HG03039 (cell line): ENCODE data around the gene PRPF31.
"Not testable (repeated sequence)": the region's sequence is repeated elsewhere in the genome, so short reads cannot be mapped to it uniquely, and the experiment has no call there.

Experiments
- ATAC-seq: cut with Tn5 transposase; IDR thresholded peaks from one replicate; pipeline ENCODE4 v1.9.1; 2021; ENCODE audit warnings: mild to moderate bottlenecking, moderate library complexity; ENCODE audit not compliant: unreplicated experiment

Gene PRPF31

GRCh38 chr19:54115109-54116063 is at the start of gene PRPF31, which contains the start of gene TFPT:
Gene PRPF31, plus strand, starts transcription at chr19:54115754. Its CDS starts 2,525 bp downstream, at chr19:54118279.
Gene TFPT, minus strand, starts transcription at chr19:54115657. Its CDS starts 388 bp downstream, at chr19:54115269.
- peak; percentile 74 for ATAC-seq

GRCh38 chr19:54069470-54069869 is 46.1 kb upstream of the PRPF31 start:
- ATAC-seq, result no peak

GRCh38 chr19:54073829-54074228 is 41.7 kb upstream of the PRPF31 start:
- ATAC-seq, result no peak

GRCh38 chr19:54074851-54075250 is 40.7 kb upstream of the PRPF31 start:
- no peak for ATAC-seq

GRCh38 chr19:54077334-54077733 is 38.2 kb upstream of the PRPF31 start:
- ATAC-seq, result no peak

GRCh38 chr19:54081032-54081431 is 34.5 kb upstream of the PRPF31 start, which contains the start of gene TARM1:
Gene TARM1, minus strand, starts transcription at chr19:54081365. Its CDS starts 25 bp downstream, at chr19:54081340.
- no peak for ATAC-seq

GRCh38 chr19:54084410-54084809 is 31.1 kb upstream of the PRPF31 start:
- no peak for ATAC-seq

GRCh38 chr19:54094426-54095000 is 21.0 kb upstream of the PRPF31 start:
- no peak for ATAC-seq

GRCh38 chr19:54095136-54095858 is 20.3 kb upstream of the PRPF31 start:
- no peak for ATAC-seq

GRCh38 chr19:54095859-54096616 is 19.5 kb upstream of the PRPF31 start:
- ATAC-seq, result not testable (repeated sequence)

- ATAC-seq, result no peak
These were observed 18.9 kb upstream of the PRPF31 start for GRCh38 chr19:54096617-54097106.

- no peak for ATAC-seq
These were observed 16.2 kb upstream of the PRPF31 start for GRCh38 chr19:54099190-54099902.

- not testable (repeated sequence) for ATAC-seq
These were observed 15.7 kb upstream of the PRPF31 start for GRCh38 chr19:54099903-54100255.

- no peak for ATAC-seq
These were observed 15.0 kb upstream of the PRPF31 start, which contains the start of gene OSCAR for GRCh38 chr19:54100561-54100960. Gene OSCAR, minus strand, starts transcription at chr19:54100803. Its CDS starts 11 bp downstream, at chr19:54100792.

GRCh38 chr19:54102421-54103169 is 13.0 kb upstream of the PRPF31 start, which contains the start of gene NDUFA3:
Gene NDUFA3, plus strand, starts transcription at chr19:54102855. Its CDS starts 24 bp downstream, at chr19:54102879.
- peak; percentile 91 for ATAC-seq

- ATAC-seq, result no peak
These were observed 10.4 kb upstream of the PRPF31 start for GRCh38 chr19:54104998-54105715.

GRCh38 chr19:54105796-54106195 is 9.8 kb upstream of the PRPF31 start:
- ATAC-seq, result no peak

- ATAC-seq, result no peak
These were observed 8.8 kb upstream of the PRPF31 start for GRCh38 chr19:54106716-54107115.
